ENCODE measurements around the gene BHLHE40. TPM values are rescaled to one million over a fixed set of nuclear protein-coding genes. Genes with fewer than 3 reads are reported as not detected.

BHLHE40 gene
- total and polyA plus RNA-seq, 2 of the 13 experiments (the other 11 are each of a cell fraction or from before 2014, with no cell fraction given), result 1.8 to 51.0 TPM

DNA sequence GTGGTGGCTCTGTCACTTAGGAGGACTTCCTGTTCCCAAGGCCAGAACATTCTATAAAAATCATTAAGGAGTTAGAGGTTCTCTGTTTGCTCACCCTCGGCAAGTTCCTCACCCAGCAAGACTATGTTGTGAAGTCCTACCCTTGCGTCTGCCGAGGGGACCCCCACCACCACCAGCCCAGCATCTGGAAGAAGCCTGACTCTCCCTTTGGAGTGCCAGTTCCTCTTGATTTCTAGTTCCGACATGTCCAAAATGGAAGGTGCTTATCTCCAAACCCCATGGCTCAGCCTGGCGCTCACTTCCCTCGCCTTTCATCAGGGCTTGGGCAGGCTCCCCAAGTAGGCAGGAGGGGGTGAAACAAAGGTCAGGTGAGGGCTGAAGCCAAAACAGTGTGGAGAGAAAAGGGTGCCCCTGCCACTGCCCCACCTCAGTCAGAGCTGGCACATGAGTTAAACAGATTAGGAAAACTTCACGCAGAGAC, 41.0 kb downstream of the BHLHE40 start:
- H3K4me3 ChIP-seq (replicated peaks in 1 of 3; ENCODE audit: insufficient read depth in 1 of 3, low read depth in 2 of 3, low read length in 3 of 3), result no peak overlapping the region
- FAIRE-seq (no peak), DNase-seq (ENCODE audit: low spot score) (no peak), ATAC-seq (no peak)
- H3K4me1 ChIP-seq (ENCODE audit: insufficient read depth, low read length), result peaks cover 65% of the 10 kb centered on the region
- no peaks in the 10 kb centered on the region for H3K79me2 ChIP-seq (ENCODE audit: insufficient read depth, low read length)
- no peaks in the 10 kb centered on the region; a peak in 1 of 5 replicates for H3K27me3 ChIP-seq (ENCODE audit: control insufficient read depth in 1 of 2, insufficient read depth in 2 of 2, low read length in 2 of 2)
- H3K4me2 ChIP-seq (ENCODE audit: low read depth, low read length), result no peak overlapping the region
- H2AFZ ChIP-seq (ENCODE audit: low read length), result no peak overlapping the region
- no peak overlapping the region for H3K27ac ChIP-seq (ENCODE audit: extremely low read length, insufficient read depth, low read length)
- H3K9me3 ChIP-seq (ENCODE audit: low read length), result no peaks in the 10 kb centered on the region
- 79% methylated on average over 7 of the region's 7 CpGs for WGBS (ENCODE audit: low lambda C conversion rate)
- BruUV-seq (replicated peaks), result no TSS peak
- CTCF ChIA-PET (ENCODE audit: low intra/inter-chr PET ratio, low total read pairs), result no interaction called here
- POLR2A ChIA-PET, result no interaction called here
- no peak overlapping the region for H3K9ac ChIP-seq (ENCODE audit: insufficient read depth, low read depth, low read length)
- TF ChIP-seq MATR3 (CRISPR knock-in tag; IDR thresholded peaks at IDR 0.05) (no peak), ZNF44 (CRISPR knock-in tag; IDR thresholded peaks at IDR 0.05) (no peak)
- no peaks in the 10 kb centered on the region for H4K20me1 ChIP-seq (ENCODE audit: insufficient read depth, low read length)
- in situ Hi-C loops (cut with HindIII; ENCODE audit: extremely low pct_ligation_motif_present, low pct_unique_long_range_greater_than_20kb) (no loop called here), intact Hi-C loops (cut with micrococcal nuclease; ENCODE audit: unreplicated experiment) (no loop called here)
- H3K36me3 ChIP-seq (replicated peaks in 1 of 2; ENCODE audit: control insufficient read depth in 1 of 2, insufficient read depth in 2 of 2, low read length in 2 of 2), result no peaks in the 10 kb centered on the region

- Histone ChIP-seq H4K20me1 (ENCODE audit: insufficient read depth, low read length) (no peaks in the 10 kb centered on the region), H2AFZ (ENCODE audit: low read length) (no peak overlapping the region), H3K4me2 (ENCODE audit: low read depth, low read length) (no peak overlapping the region), H3K36me3 (replicated peaks in 1 of 2; ENCODE audit: control insufficient read depth in 1 of 2, insufficient read depth in 2 of 2, low read length in 2 of 2) (no peaks in the 10 kb centered on the region), H3K9me3 (ENCODE audit: low read length) (no peaks in the 10 kb centered on the region), H3K4me1 (ENCODE audit: insufficient read depth, low read length) (peaks cover 60% of the 10 kb centered on the region), H3K4me3 (replicated peaks in 1 of 3; ENCODE audit: insufficient read depth in 1 of 3, low read depth in 2 of 3, low read length in 3 of 3) (no peak overlapping the region), H3K27ac (ENCODE audit: extremely low read length, insufficient read depth, low read length) (no peak overlapping the region), H3K9ac (ENCODE audit: insufficient read depth, low read depth, low read length) (no peak overlapping the region), H3K79me2 (ENCODE audit: insufficient read depth, low read length) (no peaks in the 10 kb centered on the region), H3K27me3 (ENCODE audit: control insufficient read depth in 1 of 2, insufficient read depth in 2 of 2, low read length in 2 of 2) (no peaks in the 10 kb centered on the region; a peak in 1 of 5 replicates)
- no peak for TF ChIP-seq ZNF335 (CRISPR knock-in tag; IDR thresholded peaks at IDR 0.05)
- peak; percentile 16; the same call in 1 of the 2 replicates for TF ChIP-seq FOSL2 (CRISPR knock-in tag; IDR thresholded peaks at IDR 0.05)
- TF ChIP-seq ZNF282 (IDR thresholded peaks at IDR 0.05; ENCODE audit: partially characterized antibody), result no peak
- 0 out of 2 replicates have a peak, but pooled peaks have one; percentile 1 for TF ChIP-seq SAP130 (CRISPR knock-in tag; IDR thresholded peaks at IDR 0.05; ENCODE audit: low read depth)
- TF ChIP-seq ZSCAN31 (CRISPR knock-in tag; IDR thresholded peaks at IDR 0.05; ENCODE audit: low read depth), result no peak
- TF ChIP-seq ZNF567 (CRISPR knock-in tag; IDR thresholded peaks at IDR 0.05; ENCODE audit: borderline replicate concordance), result no peak
- in situ Hi-C loops (cut with HindIII; ENCODE audit: extremely low pct_ligation_motif_present, low pct_unique_long_range_greater_than_20kb) (no loop called here), intact Hi-C loops (cut with micrococcal nuclease; ENCODE audit: unreplicated experiment) (no loop called here)
- ATAC-seq (no peak), DNase-seq (ENCODE audit: low spot score) (peak; percentile 25), FAIRE-seq (no peak)
- no TSS peak for BruUV-seq (replicated peaks)
- POLR2A ChIA-PET, result interaction anchor here (1.2 kb wide), 1 partner anchor 42 kb away, joined by 3 read pairs; the partner anchor contains the start of gene BHLHE40
- CTCF ChIA-PET (ENCODE audit: low intra/inter-chr PET ratio, low total read pairs), result no interaction called here
- WGBS (ENCODE audit: low lambda C conversion rate), result 81% methylated on average over 17 of the region's 17 CpGs
These were observed 42.2 kb downstream of the BHLHE40 start for GRCh38 chr3:5021116-5022092.
